Measurements from ENCODE around the gene CPXM1.

CPXM1 gene

GRCh38 chr20:2804041-2804828 lies 3.8 kb upstream of the CPXM1 start:
- Histone ChIP-seq H3K27me3 (peaks cover 28% of the 10 kb centered on the region), H3K4me2 (no peak overlapping the region), H3K9me3 (no peaks in the 10 kb centered on the region), H4K20me1 (no peaks in the 10 kb centered on the region), H3K36me3 (no peaks in the 10 kb centered on the region), H3K9ac (no peak overlapping the region), H3K4me1 (peaks cover 15% of the 10 kb centered on the region), H3K4me3 (no peak overlapping the region), H3K27ac (no peak overlapping the region)
- TF ChIP-seq Cebpa-rat (IDR thresholded peaks at IDR 0.05), result no peak

- peak overlapping the region; percentile 95 for H3K4me3 ChIP-seq
- no peaks in the 10 kb centered on the region for H3K9me3 ChIP-seq
- TF ChIP-seq Cebpa-rat (IDR thresholded peaks at IDR 0.05), result no peak
Measured at GRCh38 chr20:2801286-2801728, 880 bp upstream of the CPXM1 start.

GRCh38 chr20:2799688-2800520 lies 523 bp downstream of the CPXM1 start:
- peak overlapping the region; percentile 96 for H3K27ac ChIP-seq

More at GRCh38 chr20:2801286-2801728, 880 bp upstream of the CPXM1 start:
- peak overlapping the region; percentile 95 for H3K9ac ChIP-seq
- H3K36me3 ChIP-seq, result peaks cover 26% of the 10 kb centered on the region
- H4K20me1 ChIP-seq, result peaks cover 25% of the 10 kb centered on the region
- H3K4me1 ChIP-seq, result peaks cover 38% of the 10 kb centered on the region
- peak overlapping the region; percentile 96 for H3K27ac ChIP-seq
- peaks cover 27% of the 10 kb centered on the region for H3K27me3 ChIP-seq
- H3K4me2 ChIP-seq, result peak overlapping the region; percentile 99

GRCh38 chr20:2799271-2799670 lies 1.2 kb downstream of the CPXM1 start:
- Histone ChIP-seq H4K20me1 (peaks cover 45% of the 10 kb centered on the region), H3K27ac (peak overlapping the region; percentile 96), H3K9ac (peak overlapping the region; percentile 95), H3K36me3 (peaks cover 46% of the 10 kb centered on the region), H3K4me3 (peak overlapping the region; percentile 95), H3K4me2 (peak overlapping the region; percentile 99), H3K9me3 (no peaks in the 10 kb centered on the region), H3K27me3 (peaks cover 8% of the 10 kb centered on the region), H3K4me1 (peaks cover 38% of the 10 kb centered on the region)
- no peak for TF ChIP-seq Cebpa-rat (IDR thresholded peaks at IDR 0.05)

More at GRCh38 chr20:2799688-2800520, 523 bp downstream of the CPXM1 start:
- peaks cover 14% of the 10 kb centered on the region for H3K27me3 ChIP-seq
- peaks cover 38% of the 10 kb centered on the region for H3K4me1 ChIP-seq
- H4K20me1 ChIP-seq, result peaks cover 39% of the 10 kb centered on the region
- TF ChIP-seq Cebpa-rat (IDR thresholded peaks at IDR 0.05), result no peak
- peak overlapping the region; percentile 95 for H3K4me3 ChIP-seq
- peak overlapping the region; percentile 99 for H3K4me2 ChIP-seq
- peaks cover 40% of the 10 kb centered on the region for H3K36me3 ChIP-seq
- H3K9ac ChIP-seq, result peak overlapping the region; percentile 95
- no peaks in the 10 kb centered on the region for H3K9me3 ChIP-seq

GRCh38 chr20:2798814-2799213 lies 1.6 kb downstream of the CPXM1 start:
- Histone ChIP-seq H3K36me3 (peaks cover 51% of the 10 kb centered on the region), H3K4me3 (peak overlapping the region; percentile 95), H3K27me3 (peaks cover 4% of the 10 kb centered on the region; the same call in 1 of the 2 replicates), H4K20me1 (peaks cover 50% of the 10 kb centered on the region), H3K4me2 (peak overlapping the region; percentile 99), H3K9me3 (no peaks in the 10 kb centered on the region), H3K9ac (peak overlapping the region; percentile 95), H3K27ac (peak overlapping the region; percentile 96), H3K4me1 (peaks cover 38% of the 10 kb centered on the region)
- no peak for TF ChIP-seq Cebpa-rat (IDR thresholded peaks at IDR 0.05)

- peaks cover 56% of the 10 kb centered on the region for H3K36me3 ChIP-seq
- peaks cover 38% of the 10 kb centered on the region for H3K4me1 ChIP-seq
- no peak for TF ChIP-seq Cebpa-rat (IDR thresholded peaks at IDR 0.05)
- H4K20me1 ChIP-seq, result peaks cover 55% of the 10 kb centered on the region
- H3K27me3 ChIP-seq, result no peaks in the 10 kb centered on the region
- peak overlapping the region; percentile 96 for H3K27ac ChIP-seq
- no peaks in the 10 kb centered on the region for H3K9me3 ChIP-seq
- peak overlapping the region; percentile 95 for H3K4me3 ChIP-seq
- peak overlapping the region; percentile 99 for H3K4me2 ChIP-seq
- peak overlapping the region; percentile 95 for H3K9ac ChIP-seq
Measured at GRCh38 chr20:2798095-2798805, 2.2 kb downstream of the CPXM1 start.

GRCh38 chr20:2797136-2797983 lies 3.1 kb downstream of the CPXM1 start:
- peaks cover 58% of the 10 kb centered on the region for H4K20me1 ChIP-seq

GRCh38 chr20:2796011-2796660 lies 4.3 kb downstream of the CPXM1 start:
- H3K36me3 ChIP-seq, result peaks cover 75% of the 10 kb centered on the region
- H3K4me2 ChIP-seq, result no peak overlapping the region
- no peak for TF ChIP-seq Cebpa-rat (IDR thresholded peaks at IDR 0.05)
- no peak overlapping the region for H3K27ac ChIP-seq
- H3K27me3 ChIP-seq, result no peaks in the 10 kb centered on the region
- H3K4me1 ChIP-seq, result peaks cover 30% of the 10 kb centered on the region
- peaks cover 58% of the 10 kb centered on the region for H4K20me1 ChIP-seq
- no peak overlapping the region for H3K9ac ChIP-seq
- no peaks in the 10 kb centered on the region for H3K9me3 ChIP-seq
- no peak overlapping the region for H3K4me3 ChIP-seq

More at GRCh38 chr20:2797136-2797983, 3.1 kb downstream of the CPXM1 start:
- no peaks in the 10 kb centered on the region for H3K27me3 ChIP-seq
- peak overlapping the region; percentile 96; the same call in 1 of the 2 replicates for H3K27ac ChIP-seq
- peak overlapping the region; percentile 99 for H3K4me2 ChIP-seq
- H3K4me3 ChIP-seq, result peak overlapping the region; percentile 95; the same call in 1 of the 2 replicates
- H3K9me3 ChIP-seq, result no peaks in the 10 kb centered on the region
- 0 out of 2 replicates have a peak overlapping the region, but pooled peaks have one; percentile 95 for H3K9ac ChIP-seq
- TF ChIP-seq Cebpa-rat (IDR thresholded peaks at IDR 0.05), result no peak
- H3K36me3 ChIP-seq, result peaks cover 65% of the 10 kb centered on the region
- H3K4me1 ChIP-seq, result peaks cover 38% of the 10 kb centered on the region

Measured in BLaER1 (cell line).